ENCODE measurements around the gene HS6ST2.

The HS6ST2 gene

GRCh38 chrX:132676102-132676501 is 282.3 kb downstream of the HS6ST2 start:
- TF ChIP-seq, protein P1, sequence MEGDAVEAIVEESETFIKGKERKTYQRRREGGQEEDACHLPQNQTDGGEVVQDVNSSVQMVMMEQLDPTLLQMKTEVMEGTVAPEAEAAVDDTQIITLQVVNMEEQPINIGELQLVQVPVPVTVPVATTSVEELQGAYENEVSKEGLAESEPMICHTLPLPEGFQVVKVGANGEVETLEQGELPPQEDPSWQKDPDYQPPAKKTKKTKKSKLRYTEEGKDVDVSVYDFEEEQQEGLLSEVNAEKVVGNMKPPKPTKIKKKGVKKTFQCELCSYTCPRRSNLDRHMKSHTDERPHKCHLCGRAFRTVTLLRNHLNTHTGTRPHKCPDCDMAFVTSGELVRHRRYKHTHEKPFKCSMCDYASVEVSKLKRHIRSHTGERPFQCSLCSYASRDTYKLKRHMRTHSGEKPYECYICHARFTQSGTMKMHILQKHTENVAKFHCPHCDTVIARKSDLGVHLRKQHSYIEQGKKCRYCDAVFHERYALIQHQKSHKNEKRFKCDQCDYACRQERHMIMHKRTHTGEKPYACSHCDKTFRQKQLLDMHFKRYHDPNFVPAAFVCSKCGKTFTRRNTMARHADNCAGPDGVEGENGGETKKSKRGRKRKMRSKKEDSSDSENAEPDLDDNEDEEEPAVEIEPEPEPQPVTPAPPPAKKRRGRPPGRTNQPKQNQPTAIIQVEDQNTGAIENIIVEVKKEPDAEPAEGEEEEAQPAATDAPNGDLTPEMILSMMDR (IDR thresholded peaks at IDR 0.05; ENCODE audit: extremely low read depth, insufficient read depth, missing control alignments): no peak
- no peak for DNase-seq (ENCODE audit: low spot score)
- in situ Hi-C loops (cut with MboI; ENCODE audit: low pct_unique_long_range_greater_than_20kb, low sequenced_read_pairs, unreplicated experiment): no loop called here

DNA sequence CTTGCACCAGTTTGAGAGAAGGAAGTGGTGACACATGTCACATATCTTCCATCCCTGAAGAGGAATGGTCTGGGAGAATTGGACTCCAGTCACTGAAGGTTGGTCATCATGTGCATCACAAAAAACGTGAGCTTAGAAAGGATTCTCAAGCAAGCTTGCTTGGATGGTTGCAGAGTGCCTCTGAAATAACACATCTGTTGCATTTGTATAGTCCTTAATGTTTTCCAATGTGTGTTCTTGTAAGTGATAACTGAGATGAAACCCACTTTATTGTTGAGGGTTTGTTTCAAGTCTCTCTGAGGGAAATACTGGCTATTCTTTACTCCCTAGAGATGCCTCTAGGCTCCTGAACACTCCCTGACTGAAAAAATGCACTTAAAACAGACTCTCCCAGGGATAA is 285.1 kb downstream of the HS6ST2 start:
- DNase-seq (ENCODE audit: low spot score): no peak
- in situ Hi-C loops (cut with MboI; ENCODE audit: low pct_unique_long_range_greater_than_20kb, low sequenced_read_pairs, unreplicated experiment): no loop called here
- TF ChIP-seq, protein P1 (IDR thresholded peaks at IDR 0.05; ENCODE audit: extremely low read depth, insufficient read depth, missing control alignments): no peak

- DNase-seq (ENCODE audit: low spot score): no peak
- TF ChIP-seq, protein P1 (IDR thresholded peaks at IDR 0.05; ENCODE audit: extremely low read depth, insufficient read depth, missing control alignments): no peak
- in situ Hi-C loops (cut with MboI; ENCODE audit: low pct_unique_long_range_greater_than_20kb, low sequenced_read_pairs, unreplicated experiment): no loop called here
These were observed 287.2 kb downstream of the HS6ST2 start for GRCh38 chrX:132671229-132671641.

- DNase-seq (ENCODE audit: low spot score): no peak
- in situ Hi-C loops (cut with MboI; ENCODE audit: low pct_unique_long_range_greater_than_20kb, low sequenced_read_pairs, unreplicated experiment): no loop called here
- TF ChIP-seq, protein P1 (IDR thresholded peaks at IDR 0.05; ENCODE audit: extremely low read depth, insufficient read depth, missing control alignments): no peak
These were observed 289.3 kb downstream of the HS6ST2 start for GRCh38 chrX:132669142-132669541.

- in situ Hi-C loops (cut with MboI; ENCODE audit: low pct_unique_long_range_greater_than_20kb, low sequenced_read_pairs, unreplicated experiment): no loop called here
- TF ChIP-seq, protein P1 (IDR thresholded peaks at IDR 0.05; ENCODE audit: extremely low read depth, insufficient read depth, missing control alignments): no peak
- DNase-seq (ENCODE audit: low spot score): no peak
These were observed 290.3 kb downstream of the HS6ST2 start for GRCh38 chrX:132668178-132668577.

DNA sequence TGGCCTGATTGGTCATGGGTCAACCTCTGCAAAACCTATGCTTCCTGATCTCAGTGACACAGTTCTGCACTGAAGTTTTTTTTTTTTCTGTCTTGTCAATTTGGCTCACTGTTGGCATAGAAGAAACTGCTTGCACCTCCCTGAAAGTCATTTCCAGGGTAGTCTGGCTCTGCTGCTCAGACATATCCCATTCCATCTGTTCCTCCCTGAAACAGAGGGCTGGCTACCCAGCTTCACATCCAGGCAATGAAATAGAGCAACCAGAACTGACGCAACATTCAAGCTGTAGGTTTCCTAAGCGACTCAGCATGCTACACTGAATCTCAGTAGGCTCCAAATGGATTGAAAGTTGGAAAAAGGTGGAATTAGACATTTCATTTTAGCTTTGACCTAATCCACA is 292.8 kb downstream of the HS6ST2 start:
- no peak for DNase-seq (ENCODE audit: low spot score)
- in situ Hi-C loops (cut with MboI; ENCODE audit: low pct_unique_long_range_greater_than_20kb, low sequenced_read_pairs, unreplicated experiment): no loop called here
- TF ChIP-seq, protein P1 (IDR thresholded peaks at IDR 0.05; ENCODE audit: extremely low read depth, insufficient read depth, missing control alignments): no peak

DNA sequence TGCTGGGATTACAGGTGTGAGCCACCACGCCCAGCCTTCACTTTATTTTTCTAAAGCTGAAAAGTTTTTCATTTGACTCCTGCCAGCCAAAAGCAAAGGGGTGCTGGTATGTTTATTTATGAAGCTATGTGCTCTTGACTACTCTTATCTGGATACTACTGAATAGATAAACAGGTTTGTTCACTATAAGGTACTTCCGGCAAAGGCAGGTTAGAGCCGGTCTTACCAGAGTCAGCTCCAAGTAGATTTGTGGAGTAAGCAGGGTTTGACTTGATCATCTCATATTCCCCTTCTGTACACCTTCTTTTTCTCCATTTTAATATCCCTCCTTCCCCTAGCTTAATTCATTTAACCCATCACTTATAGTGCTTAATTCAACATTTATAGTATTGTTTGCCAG is 294.2 kb downstream of the HS6ST2 start:
- no peak for DNase-seq (ENCODE audit: low spot score)
- TF ChIP-seq, protein P1 (IDR thresholded peaks at IDR 0.05; ENCODE audit: extremely low read depth, insufficient read depth, missing control alignments): no peak
- in situ Hi-C loops (cut with MboI; ENCODE audit: low pct_unique_long_range_greater_than_20kb, low sequenced_read_pairs, unreplicated experiment): no loop called here

Data from GM13977 (cell line).